ENCODE measurements around the gene RIOK3. TPM values are rescaled to one million over a fixed set of nuclear protein-coding genes. Genes with fewer than 3 reads are reported as not detected.

RIOK3 gene
- total RNA-seq, 1 experiment from 2014 or later: 23.1 TPM

GRCh38 chr18:23519734-23520133 lies 66.6 kb downstream of the RIOK3 start:
- H3K4me3 ChIP-seq (ENCODE audit: insufficient read depth, low read depth, low read length): no peak overlapping the region
- DNase-seq: no peak
- no peaks in the 10 kb centered on the region for H3K27me3 ChIP-seq (ENCODE audit: control insufficient read depth, insufficient read depth, low read length)
- H3K36me3 ChIP-seq (replicated peaks; ENCODE audit: control insufficient read depth, insufficient read depth, low read length): peaks cover 15% of the 10 kb centered on the region

- no peaks in the 10 kb centered on the region for H3K27me3 ChIP-seq (ENCODE audit: control insufficient read depth, insufficient read depth, low read length)
- no peak for DNase-seq
- H3K36me3 ChIP-seq (replicated peaks; ENCODE audit: control insufficient read depth, insufficient read depth, low read length): peaks cover 19% of the 10 kb centered on the region
- H3K4me3 ChIP-seq (ENCODE audit: insufficient read depth, low read depth, low read length): no peak overlapping the region
Observed at GRCh38 chr18:23521271-23521670, 68.2 kb downstream of the RIOK3 start.

- H3K27me3 ChIP-seq (ENCODE audit: control insufficient read depth, insufficient read depth, low read length): no peaks in the 10 kb centered on the region
- H3K4me3 ChIP-seq (ENCODE audit: insufficient read depth, low read depth, low read length): no peak overlapping the region
- no peak for DNase-seq
- peaks cover 23% of the 10 kb centered on the region for H3K36me3 ChIP-seq (replicated peaks; ENCODE audit: control insufficient read depth, insufficient read depth, low read length)
Observed at GRCh38 chr18:23521907-23522306, 68.8 kb downstream of the RIOK3 start.

- no peak overlapping the region for H3K4me3 ChIP-seq (ENCODE audit: insufficient read depth, low read depth, low read length)
- peaks cover 27% of the 10 kb centered on the region for H3K36me3 ChIP-seq (replicated peaks; ENCODE audit: control insufficient read depth, insufficient read depth, low read length)
- DNase-seq: no peak
- H3K27me3 ChIP-seq (ENCODE audit: control insufficient read depth, insufficient read depth, low read length): no peaks in the 10 kb centered on the region
Observed at GRCh38 chr18:23523429-23524212, 70.5 kb downstream of the RIOK3 start.

- Histone ChIP-seq H3K36me3 (replicated peaks; ENCODE audit: control insufficient read depth, insufficient read depth, low read length) (peaks cover 28% of the 10 kb centered on the region), H3K27me3 (ENCODE audit: control insufficient read depth, insufficient read depth, low read length) (no peaks in the 10 kb centered on the region), H3K4me3 (ENCODE audit: insufficient read depth, low read depth, low read length) (no peak overlapping the region)
- DNase-seq: no peak
Observed at GRCh38 chr18:23524213-23524707, 71.2 kb downstream of the RIOK3 start.

GRCh38 chr18:23526501-23527063 lies 73.5 kb downstream of the RIOK3 start:
- no peak for DNase-seq
- Histone ChIP-seq H3K36me3 (replicated peaks; ENCODE audit: control insufficient read depth, insufficient read depth, low read length) (peaks cover 31% of the 10 kb centered on the region), H3K4me3 (ENCODE audit: insufficient read depth, low read depth, low read length) (no peak overlapping the region), H3K27me3 (ENCODE audit: control insufficient read depth, insufficient read depth, low read length) (no peaks in the 10 kb centered on the region)

GRCh38 chr18:23528580-23529472 lies 75.7 kb downstream of the RIOK3 start:
- DNase-seq: no peak

GRCh38 chr18:23529604-23530003 lies 76.5 kb downstream of the RIOK3 start:
- DNase-seq: no peak
- peaks cover 43% of the 10 kb centered on the region for H3K36me3 ChIP-seq (replicated peaks; ENCODE audit: control insufficient read depth, insufficient read depth, low read length)
- H3K27me3 ChIP-seq (ENCODE audit: control insufficient read depth, insufficient read depth, low read length): no peaks in the 10 kb centered on the region
- no peak overlapping the region for H3K4me3 ChIP-seq (ENCODE audit: insufficient read depth, low read depth, low read length)

More at GRCh38 chr18:23528580-23529472, 75.7 kb downstream of the RIOK3 start:
- H3K4me3 ChIP-seq (ENCODE audit: insufficient read depth, low read depth, low read length): no peak overlapping the region
- no peaks in the 10 kb centered on the region for H3K27me3 ChIP-seq (ENCODE audit: control insufficient read depth, insufficient read depth, low read length)
- H3K36me3 ChIP-seq (replicated peaks; ENCODE audit: control insufficient read depth, insufficient read depth, low read length): peaks cover 37% of the 10 kb centered on the region

GRCh38 chr18:23530195-23530594 lies 77.1 kb downstream of the RIOK3 start:
- peaks cover 47% of the 10 kb centered on the region for H3K36me3 ChIP-seq (replicated peaks; ENCODE audit: control insufficient read depth, insufficient read depth, low read length)
- no peak for DNase-seq

GRCh38 chr18:23531912-23532311 lies 78.8 kb downstream of the RIOK3 start:
- H3K4me3 ChIP-seq (ENCODE audit: insufficient read depth, low read depth, low read length): no peak overlapping the region
- no peak for DNase-seq
- H3K27me3 ChIP-seq (ENCODE audit: control insufficient read depth, insufficient read depth, low read length): no peaks in the 10 kb centered on the region
- H3K36me3 ChIP-seq (replicated peaks; ENCODE audit: control insufficient read depth, insufficient read depth, low read length): peaks cover 48% of the 10 kb centered on the region

More at GRCh38 chr18:23530195-23530594, 77.1 kb downstream of the RIOK3 start:
- Histone ChIP-seq H3K27me3 (ENCODE audit: control insufficient read depth, insufficient read depth, low read length) (no peaks in the 10 kb centered on the region), H3K4me3 (ENCODE audit: insufficient read depth, low read depth, low read length) (no peak overlapping the region)

Other genes with a start within 250 kb of the RIOK3 start
- gene RMC1, start 50.2 kb downstream of the RIOK3 start, total RNA-seq (2014; rRNA removed; shearing (Covaris generic)): 13.0 and 15.1 TPM in 2 replicates
- 18.1 and 20.9 TPM in 2 replicates for gene NPC1, start 133.2 kb downstream of the RIOK3 start, total RNA-seq (2014; rRNA removed; shearing (Covaris generic))
- gene ANKRD29, start 209.6 kb downstream of the RIOK3 start, total RNA-seq (2014; rRNA removed; shearing (Covaris generic)): 2.9 and 3.0 TPM in 2 replicates
- 0.11 and 0.21 TPM in 2 replicates for gene LAMA3, start 236.2 kb downstream of the RIOK3 start, total RNA-seq (2014; rRNA removed; shearing (Covaris generic))